SU-DHL-6 (cell line): Measurements from ENCODE around the gene GATM.

Source experiments
- H2AFZ ChIP-seq: fragments of 200-600 bp; sonication (generic); 2 replicates; pipeline ENCODE4 v1.6.1; 2014; ENCODE audit warnings: low read depth, mild to moderate bottlenecking, moderate library complexity, mixed read lengths, antibody characterized with exemption, low read length; ENCODE audit not compliant: severe bottlenecking
- H3F3A ChIP-seq: fragments of 200-600 bp; shearing (Covaris generic); 2 replicates; pipeline ENCODE4 v1.6.0; 2016; ENCODE audit warnings: antibody characterized with exemption, mild to moderate bottlenecking; ENCODE audit not compliant: insufficient read depth
- H3K27ac ChIP-seq: fragments of 200-600 bp; sonication (generic); 2 replicates; pipeline ENCODE4 v1.5.1; 2016; ENCODE audit warnings: low read depth, mild to moderate bottlenecking, low read length, moderate library complexity, mixed read lengths
- H3K27me3 ChIP-seq: fragments of 200-600 bp; sonication (generic), shearing (Covaris generic); 2 replicates; pipeline ENCODE4 v1.6.0; 2014; ENCODE audit warnings: mild to moderate bottlenecking, low read length
- H3K36me3 ChIP-seq: fragments of 200-600 bp; sonication (generic); 2 replicates; pipeline ENCODE4 v1.6.1; 2014; ENCODE audit warnings: mild to moderate bottlenecking, low read length, mixed read lengths
- H3K4me2 ChIP-seq: fragments of 300-600, 200-600 bp; shearing (Covaris generic), sonication (generic); 2 replicates; pipeline ENCODE4 v1.6.0; 2014; ENCODE audit warnings: low read length, low read depth, mild to moderate bottlenecking; ENCODE audit not compliant: poor library complexity, severe bottlenecking
- H3K4me3 ChIP-seq: fragments of 200-600 bp; sonication (generic); 2 replicates; pipeline ENCODE4 v1.5.1; 2014; ENCODE audit warnings: antibody characterized with exemption, low read length, mild to moderate bottlenecking, mixed read lengths; ENCODE audit not compliant: insufficient read depth, poor library complexity, severe bottlenecking
- H3K79me2 ChIP-seq: fragments of 200-600 bp; sonication (generic); 2 replicates; pipeline ENCODE4 v1.6.1; 2014; ENCODE audit warnings: mild to moderate bottlenecking, low read length, moderate library complexity; ENCODE audit not compliant: insufficient read depth
- H3K9ac ChIP-seq: fragments of 200-600 bp; sonication (generic); 2 replicates; pipeline ENCODE4 v1.7.0; 2014; ENCODE audit warnings: mild to moderate bottlenecking, low read length
- H3K9me2 ChIP-seq: fragments of 200-600 bp; sonication (generic); replicated peaks from 2 replicates; pipeline ENCODE4 v1.6.1; 2014; ENCODE audit warnings: low read length; ENCODE audit not compliant: insufficient read depth
- H3K9me3 ChIP-seq: fragments of 200-600 bp; sonication (generic); 2 replicates; pipeline ENCODE4 v1.6.1; 2014; ENCODE audit warnings: low read length, mixed read lengths; ENCODE audit not compliant: insufficient read depth
- H4K20me1 ChIP-seq: fragments of 200-600 bp; sonication (generic); 2 replicates; pipeline ENCODE4 v1.6.1; 2014; ENCODE audit warnings: low read depth, mild to moderate bottlenecking, antibody characterized with exemption, low read length, moderate library complexity, mixed read lengths
- CTCF ChIP-seq: fragments of 200-600 bp; sonication (generic); IDR thresholded peaks from one replicate; pipeline ENCODE4 v1.5.1; 2017; ENCODE audit warnings: antibody characterized with exemption, mild to moderate bottlenecking, low read length, moderate library complexity; ENCODE audit not compliant: insufficient read depth, poor library complexity, severe bottlenecking
- EZH2phosphoT487 ChIP-seq: fragments of 200-600 bp; sonication (generic), shearing (Covaris generic); conservative IDR thresholded peaks from 2 replicates; pipeline ENCODE4 v1.6.1; 2018; ENCODE audit warnings: mild to moderate bottlenecking, antibody characterized with exemption, low read length, moderate library complexity, mixed read lengths

The GATM gene

GRCh38 chr15:45387380-45388007 is 9.2 kb upstream of the GATM start:
- Histone ChIP-seq H3K9me3 (no peaks in the 10 kb centered on the region), H3K4me2 (no peak overlapping the region), H3K27ac (no peak overlapping the region), H3K4me3 (no peak overlapping the region), H3K9ac (no peak overlapping the region), H3K27me3 (no peaks in the 10 kb centered on the region), H3F3A (no peaks in the 10 kb centered on the region), H3K79me2 (no peaks in the 10 kb centered on the region), H3K9me2 (no peaks in the 10 kb centered on the region), H4K20me1 (no peaks in the 10 kb centered on the region), H3K36me3 (no peaks in the 10 kb centered on the region), H2AFZ (no peak overlapping the region)
- TF ChIP-seq EZH2phosphoT487 = no peak
- no peak for TF ChIP-seq CTCF

- Histone ChIP-seq H3K27ac (no peak overlapping the region), H3K9me2 (no peaks in the 10 kb centered on the region), H3K4me3 (no peak overlapping the region), H3F3A (no peaks in the 10 kb centered on the region), H4K20me1 (no peaks in the 10 kb centered on the region), H3K27me3 (no peaks in the 10 kb centered on the region), H3K79me2 (no peaks in the 10 kb centered on the region), H3K36me3 (no peaks in the 10 kb centered on the region), H3K4me2 (no peak overlapping the region), H3K9me3 (no peaks in the 10 kb centered on the region), H3K9ac (no peak overlapping the region), H2AFZ (no peak overlapping the region)
- TF ChIP-seq EZH2phosphoT487 (no peak), CTCF (no peak)
Measured at GRCh38 chr15:45386974-45387373, 8.6 kb upstream of the GATM start.

GRCh38 chr15:45386420-45386819 is 8.1 kb upstream of the GATM start:
- Histone ChIP-seq H3K9me3 (no peaks in the 10 kb centered on the region), H3K9ac (no peak overlapping the region), H3K4me3 (no peak overlapping the region), H2AFZ (no peak overlapping the region), H3K9me2 (no peaks in the 10 kb centered on the region), H3K27me3 (no peaks in the 10 kb centered on the region), H3K79me2 (no peaks in the 10 kb centered on the region), H3K4me2 (no peak overlapping the region), H4K20me1 (no peaks in the 10 kb centered on the region), H3F3A (no peaks in the 10 kb centered on the region), H3K36me3 (no peaks in the 10 kb centered on the region), H3K27ac (no peak overlapping the region)
- TF ChIP-seq EZH2phosphoT487 (no peak), CTCF (no peak)
